Gastroesophageal sphincter (tissue), 4 donors: ENCODE data around the gene SMARCA5. TPM values are rescaled to one million over a fixed set of nuclear protein-coding genes. Genes with fewer than 3 reads are reported as not detected.

Experiments
- ATAC-seq: fragments of 150-250 bp; one replicate; pipeline ENCODE4 v1.9.1; 2016; ENCODE audit warnings: mild to moderate bottlenecking, moderate library complexity
- H3K27ac ChIP-seq, 4 donors: fragments of 200-600 bp; sonication (generic) in 3 of 4; 1 replicate in 3 of 4; 2 replicates in 1 of 4; pipeline ENCODE4 v1.5.1; 2016 to 2019
- H3K27me3 ChIP-seq: fragments of 200-600 bp; sonication (generic); one replicate; pipeline ENCODE4 v1.5.1; 2019
- H3K36me3 ChIP-seq, 2 donors: fragments of 200-600 bp; sonication (generic); one replicate each; pipeline ENCODE4 v1.5.1; 2019; ENCODE audit warnings: control low read depth in 1 of 2
- H3K4me1 ChIP-seq, 3 donors: fragments of 200-600 bp; sonication (generic); 1 replicate in 2 of 3; 2 replicates in 1 of 3; pipeline ENCODE4 v1.5.1; 2016 to 2019; ENCODE audit warnings: control low read depth in 2 of 3
- H3K4me3 ChIP-seq, 2 donors: fragments of 200-600 bp; sonication (generic); one replicate each; pipeline ENCODE4 v1.5.1; 2019; ENCODE audit warnings: mild to moderate bottlenecking in 1 of 2, moderate library complexity in 1 of 2
- H3K9me3 ChIP-seq, 3 donors: fragments of 200-600 bp; sonication (generic); one replicate each; pipeline ENCODE4 v1.5.1; 2017 to 2019; ENCODE audit warnings: control low read depth in 2 of 3
- EP300 ChIP-seq: sonication (generic); formaldehyde crosslinking; IDR thresholded peaks from one replicate; pipeline ENCODE4 v1.6.1; 2017; ENCODE audit warnings: antibody characterized with exemption, mild to moderate bottlenecking
- POLR2A ChIP-seq, 2 donors: fragments of 450-650 bp; IDR thresholded peaks; one replicate each; pipeline ENCODE4 v1.6.1; 2017; ENCODE audit warnings: antibody characterized with exemption in 2 of 2, mild to moderate bottlenecking in 2 of 2, moderate library complexity in 1 of 2
- POLR2AphosphoS5 ChIP-seq: sonication (generic); formaldehyde crosslinking; IDR thresholded peaks from one replicate; pipeline ENCODE4 v1.6.1; 2017; ENCODE audit warnings: antibody characterized with exemption
- WGBS, 2 donors: methylation state at CpG; one replicate each; pipeline ENCODE4 v1.1.5; 2018; ENCODE audit warnings: low coverage in 1 of 2; 5-methylcytosine and 5-hydroxymethylcytosine counted together
- total RNA-seq, 4 donors: library from RNA; depleted of rRNA; stranded (reverse); fragments of >200 nt; gene quantifications; one replicate each; pipeline ENCODE4 v1.1.0, GENCODE V29; 2016
- TF ChIP-seq, protein P1 (sequence below), 4 experiments: fragments of 200-600 bp in 2 of 4; fragments of 450-650 bp in 2 of 4; sonication (generic) in 1 of 4; IDR thresholded peaks; one replicate each; pipeline ENCODE4 v1.5.1; 2017 to 2019; ENCODE audit warnings: antibody characterized with exemption in 4 of 4, mild to moderate bottlenecking in 2 of 4, moderate library complexity in 2 of 4

SMARCA5 gene
- total RNA-seq, 4 donors from 2014 or later, result 43.2 to 52.6 (median 48.8) TPM

DNA sequence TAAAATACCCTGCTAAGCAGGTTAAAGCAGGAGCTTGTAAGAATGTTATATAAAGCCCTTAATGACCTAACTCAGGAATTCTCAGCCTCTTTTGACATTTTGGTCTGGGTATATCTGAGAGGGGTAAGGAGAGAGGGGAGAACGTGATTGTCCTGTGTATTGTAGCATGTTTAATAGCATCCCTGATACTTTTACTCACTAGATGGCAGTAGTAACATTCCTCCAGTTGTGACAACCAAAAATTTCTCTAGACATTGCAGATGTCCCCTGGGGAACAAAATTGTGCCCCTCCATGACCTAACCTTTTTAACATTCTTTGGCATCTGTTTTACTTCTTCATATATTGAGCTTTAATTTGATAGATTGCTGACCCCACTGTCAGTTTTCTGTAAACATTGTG lies 17.9 kb downstream of the SMARCA5 start:
- H3K27ac ChIP-seq, result no peak overlapping the region
- 6 to 50% methylated on average over 1 of the region's 1 CpG for WGBS, 2 donors
- no peak overlapping the region for H3K4me3 ChIP-seq
- TF ChIP-seq, protein P1, sequence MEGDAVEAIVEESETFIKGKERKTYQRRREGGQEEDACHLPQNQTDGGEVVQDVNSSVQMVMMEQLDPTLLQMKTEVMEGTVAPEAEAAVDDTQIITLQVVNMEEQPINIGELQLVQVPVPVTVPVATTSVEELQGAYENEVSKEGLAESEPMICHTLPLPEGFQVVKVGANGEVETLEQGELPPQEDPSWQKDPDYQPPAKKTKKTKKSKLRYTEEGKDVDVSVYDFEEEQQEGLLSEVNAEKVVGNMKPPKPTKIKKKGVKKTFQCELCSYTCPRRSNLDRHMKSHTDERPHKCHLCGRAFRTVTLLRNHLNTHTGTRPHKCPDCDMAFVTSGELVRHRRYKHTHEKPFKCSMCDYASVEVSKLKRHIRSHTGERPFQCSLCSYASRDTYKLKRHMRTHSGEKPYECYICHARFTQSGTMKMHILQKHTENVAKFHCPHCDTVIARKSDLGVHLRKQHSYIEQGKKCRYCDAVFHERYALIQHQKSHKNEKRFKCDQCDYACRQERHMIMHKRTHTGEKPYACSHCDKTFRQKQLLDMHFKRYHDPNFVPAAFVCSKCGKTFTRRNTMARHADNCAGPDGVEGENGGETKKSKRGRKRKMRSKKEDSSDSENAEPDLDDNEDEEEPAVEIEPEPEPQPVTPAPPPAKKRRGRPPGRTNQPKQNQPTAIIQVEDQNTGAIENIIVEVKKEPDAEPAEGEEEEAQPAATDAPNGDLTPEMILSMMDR (IDR thresholded peaks at IDR 0.05), result peak in 2 of 4 experiments; percentile 6 to 40
- no peak for TF ChIP-seq POLR2A (IDR thresholded peaks at IDR 0.05)
- H3K4me1 ChIP-seq, result peaks cover 0 to 28% (median 0%) of the 10 kb centered on the region in 3 donors
- peaks cover 4 to 92% of the 10 kb centered on the region in 2 donors for H3K36me3 ChIP-seq
- no peaks in the 10 kb centered on the region for H3K27me3 ChIP-seq
- no peak for ATAC-seq
- H3K9me3 ChIP-seq, result no peaks in the 10 kb centered on the region

- no peak for ATAC-seq
- Histone ChIP-seq H3K27ac (no peak overlapping the region), H3K36me3 (peaks cover 4 to 92% of the 10 kb centered on the region in 2 donors), H3K4me1 (peaks cover 0 to 25% (median 0%) of the 10 kb centered on the region in 3 donors), H3K27me3 (no peaks in the 10 kb centered on the region), H3K4me3 (no peak overlapping the region), H3K9me3 (no peaks in the 10 kb centered on the region)
- TF ChIP-seq EP300 (no peak), POLR2A (IDR thresholded peaks at IDR 0.05) (no peak), POLR2AphosphoS5 (no peak)
- WGBS, 2 donors, result 89 to 92% methylated on average over 2 of the region's 2 CpGs
Observed at GRCh38 chr4:143531788-143532491, 18.4 kb downstream of the SMARCA5 start.

- Histone ChIP-seq H3K4me3 (no peak overlapping the region), H3K9me3 (no peaks in the 10 kb centered on the region), H3K27me3 (no peaks in the 10 kb centered on the region), H3K4me1 (no peaks in the 10 kb centered on the region), H3K36me3 (peaks cover 7 to 99% of the 10 kb centered on the region in 2 donors), H3K27ac (no peak overlapping the region)
- no peak for TF ChIP-seq EP300
- TF ChIP-seq, protein P1 (IDR thresholded peaks at IDR 0.05), result no peak
- TF ChIP-seq POLR2A (IDR thresholded peaks at IDR 0.05), result no peak
- no peak for TF ChIP-seq POLR2AphosphoS5
- no peak for ATAC-seq
- 78 to 88% methylated on average over 4 of the region's 4 CpGs for WGBS, 2 donors
Observed at GRCh38 chr4:143538979-143539669, 25.6 kb downstream of the SMARCA5 start.

DNA sequence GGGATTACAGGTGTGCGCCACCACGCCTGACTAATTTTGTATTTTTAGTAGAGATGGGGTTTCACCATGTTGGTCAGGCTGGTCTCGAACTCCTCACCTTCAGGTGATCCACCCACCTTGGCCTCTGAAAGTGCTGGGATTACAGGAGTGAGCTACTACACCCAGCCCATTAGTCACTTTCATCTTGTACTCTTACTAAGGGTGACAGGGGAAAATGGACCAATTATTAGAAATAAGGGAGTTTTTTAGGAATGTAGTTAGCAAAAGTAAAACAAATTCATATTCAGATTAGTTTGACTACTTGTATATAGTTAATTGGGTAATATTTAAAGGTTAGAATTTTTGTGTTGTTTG lies 26.1 kb downstream of the SMARCA5 start:
- no peak overlapping the region for H3K4me3 ChIP-seq
- H3K4me1 ChIP-seq, result no peaks in the 10 kb centered on the region
- H3K9me3 ChIP-seq, result no peaks in the 10 kb centered on the region
- no peak for ATAC-seq
- TF ChIP-seq EP300 (no peak), POLR2AphosphoS5 (no peak), POLR2A (IDR thresholded peaks at IDR 0.05) (no peak)
- TF ChIP-seq, protein P1 (IDR thresholded peaks at IDR 0.05), result no peak
- H3K36me3 ChIP-seq, result peaks cover 7 to 99% of the 10 kb centered on the region in 2 donors
- 100% methylated on average over 3 of the region's 3 CpGs for WGBS, 2 donors
- no peaks in the 10 kb centered on the region for H3K27me3 ChIP-seq
- no peak overlapping the region for H3K27ac ChIP-seq

- TF ChIP-seq EP300 (no peak), POLR2AphosphoS5 (no peak), POLR2A (IDR thresholded peaks at IDR 0.05) (no peak)
- TF ChIP-seq, protein P1 (IDR thresholded peaks at IDR 0.05), result no peak
- H3K27ac ChIP-seq, result no peak overlapping the region
- H3K9me3 ChIP-seq, result no peaks in the 10 kb centered on the region
- no peak for ATAC-seq
- peaks cover 0 to 8% (median 0%) of the 10 kb centered on the region in 3 donors for H3K4me1 ChIP-seq
- peaks cover 10 to 87% of the 10 kb centered on the region in 2 donors for H3K36me3 ChIP-seq
- H3K27me3 ChIP-seq, result no peaks in the 10 kb centered on the region
- WGBS, 2 donors, result 67 to 79% methylated on average over 2 of the region's 2 CpGs
- H3K4me3 ChIP-seq, result no peak overlapping the region
Observed at GRCh38 chr4:143549928-143550327, 36.4 kb downstream of the SMARCA5 start.
